ENCODE measurements around the gene ZDHHC14. TPM values are rescaled to one million over a fixed set of nuclear protein-coding genes. Genes with fewer than 3 reads are reported as not detected.
"Not testable (repeated sequence)": the region's sequence is repeated elsewhere in the genome, so short reads cannot be mapped to it uniquely, and the experiment has no call there.

Gene ZDHHC14
- total RNA-seq = 14.5 TPM

DNA sequence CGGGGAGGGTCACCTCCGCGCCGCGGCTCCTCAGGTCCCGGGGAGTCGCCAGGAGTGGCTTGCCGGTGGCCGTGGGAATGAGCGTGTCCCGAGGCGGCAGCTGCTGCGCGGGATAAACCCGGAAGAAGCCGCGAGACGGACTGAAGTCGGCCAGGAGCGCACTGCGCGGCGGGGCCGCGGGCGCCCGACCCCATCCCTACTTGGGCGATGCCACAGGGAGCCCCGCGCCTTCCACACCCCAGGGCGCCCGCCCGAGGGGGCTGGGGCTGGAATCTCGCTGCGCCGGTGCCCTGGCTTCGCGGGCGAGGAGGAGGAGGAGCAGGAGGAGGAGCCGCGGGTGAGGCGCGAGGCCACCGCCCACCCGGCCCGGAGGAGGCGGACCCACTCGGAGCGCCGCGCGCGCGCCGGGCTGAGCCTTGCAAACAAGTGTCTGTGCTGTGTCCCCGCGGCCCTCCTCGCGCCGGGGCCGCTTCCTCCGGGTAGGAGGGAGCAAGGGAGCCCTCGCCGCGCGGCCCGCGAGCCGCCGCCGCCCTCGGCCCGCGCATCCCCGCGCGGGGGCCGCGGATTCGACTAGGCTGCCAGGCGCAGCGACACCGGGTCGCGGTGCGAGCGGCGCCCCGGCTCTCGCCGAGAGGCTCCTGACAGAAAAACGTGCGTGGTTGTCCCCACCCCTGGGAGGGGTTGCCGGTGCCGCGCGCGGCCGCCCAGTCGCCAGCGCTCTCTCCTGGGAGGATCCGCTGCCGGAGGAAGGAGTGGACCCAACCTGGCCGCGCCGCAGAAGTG lies at the start of gene ZDHHC14:
TSS of gene ZDHHC14 (plus strand) at position 412 of the 783 bp plus-strand sequence.
- Histone ChIP-seq H3K27ac (peak within 1 kb of the TSS; percentile 87 to 91), H3K27me3 (no peaks in the 10 kb centered on the region), H3K9me3 (no peaks in the 10 kb centered on the region), H3K4me3 (peak within 1 kb of the TSS; percentile 87 to 96), H3K36me3 (no peaks in the 10 kb centered on the region), H3K4me1 (peaks cover 0 to 12% of the 10 kb centered on the region in 2 donors)
- peak; percentile 66 to 95 for DNase-seq (ENCODE audit: low spot score in 2 of 2)
- intact Hi-C loops (cut with DNase I) = loop anchor here (1.0 to 5.0 kb wide), 4 partner anchors 64 to 349 kb away; no protein-coding TSS in a partner anchor
- TF ChIP-seq, protein P1, sequence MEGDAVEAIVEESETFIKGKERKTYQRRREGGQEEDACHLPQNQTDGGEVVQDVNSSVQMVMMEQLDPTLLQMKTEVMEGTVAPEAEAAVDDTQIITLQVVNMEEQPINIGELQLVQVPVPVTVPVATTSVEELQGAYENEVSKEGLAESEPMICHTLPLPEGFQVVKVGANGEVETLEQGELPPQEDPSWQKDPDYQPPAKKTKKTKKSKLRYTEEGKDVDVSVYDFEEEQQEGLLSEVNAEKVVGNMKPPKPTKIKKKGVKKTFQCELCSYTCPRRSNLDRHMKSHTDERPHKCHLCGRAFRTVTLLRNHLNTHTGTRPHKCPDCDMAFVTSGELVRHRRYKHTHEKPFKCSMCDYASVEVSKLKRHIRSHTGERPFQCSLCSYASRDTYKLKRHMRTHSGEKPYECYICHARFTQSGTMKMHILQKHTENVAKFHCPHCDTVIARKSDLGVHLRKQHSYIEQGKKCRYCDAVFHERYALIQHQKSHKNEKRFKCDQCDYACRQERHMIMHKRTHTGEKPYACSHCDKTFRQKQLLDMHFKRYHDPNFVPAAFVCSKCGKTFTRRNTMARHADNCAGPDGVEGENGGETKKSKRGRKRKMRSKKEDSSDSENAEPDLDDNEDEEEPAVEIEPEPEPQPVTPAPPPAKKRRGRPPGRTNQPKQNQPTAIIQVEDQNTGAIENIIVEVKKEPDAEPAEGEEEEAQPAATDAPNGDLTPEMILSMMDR (IDR thresholded peaks at IDR 0.05) = no peak

DNA sequence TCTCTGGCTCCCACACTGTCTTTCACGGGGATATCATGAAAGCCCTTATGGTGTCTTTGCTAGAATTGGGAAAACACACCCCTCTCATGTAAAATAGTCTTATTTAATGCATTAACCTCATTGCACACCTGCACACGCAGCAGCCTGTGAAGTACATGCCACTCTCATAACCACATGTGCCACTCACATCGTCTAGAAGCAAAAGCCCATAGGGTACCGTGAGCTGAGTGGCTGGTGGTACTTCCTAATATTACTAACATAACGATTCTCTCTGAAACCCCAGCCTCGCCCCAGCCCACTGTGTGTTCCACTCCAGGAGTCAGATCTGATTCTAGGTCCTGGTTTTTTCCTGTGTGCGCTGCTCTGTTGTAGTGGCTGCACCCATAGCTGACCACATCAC lies 48.2 kb upstream of the ZDHHC14 start:
- no peak overlapping the region for H3K27ac ChIP-seq
- no peak overlapping the region for H3K4me3 ChIP-seq
- TF ChIP-seq, protein P1 (IDR thresholded peaks at IDR 0.05) = no peak
- no peaks in the 10 kb centered on the region for H3K4me1 ChIP-seq
- no peak for DNase-seq (ENCODE audit: low spot score in 2 of 2)
- no peaks in the 10 kb centered on the region for H3K9me3 ChIP-seq
- intact Hi-C loops (cut with DNase I) = no loop called here
- H3K36me3 ChIP-seq = no peaks in the 10 kb centered on the region
- H3K27me3 ChIP-seq = no peaks in the 10 kb centered on the region

DNA sequence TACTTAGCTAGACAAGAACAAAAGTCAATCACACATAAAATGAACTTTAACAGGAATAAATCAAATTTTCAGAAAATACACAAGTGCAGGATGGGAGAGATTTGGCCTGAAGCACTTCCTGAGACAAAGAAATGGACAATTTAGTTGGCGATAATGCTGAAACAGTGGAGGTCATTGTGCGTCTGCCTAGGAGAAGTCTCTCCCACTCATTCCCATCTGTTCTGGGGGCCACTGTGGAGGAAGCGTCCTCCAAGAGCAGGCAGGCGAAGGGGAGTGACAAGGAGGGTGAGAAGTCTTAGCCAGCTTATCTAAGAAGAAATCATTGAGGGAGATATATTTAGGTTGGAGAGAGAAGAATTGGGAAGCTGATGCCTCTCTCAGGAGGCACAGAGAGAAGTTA lies 47.5 kb upstream of the ZDHHC14 start:
- no peaks in the 10 kb centered on the region for H3K4me1 ChIP-seq
- TF ChIP-seq, protein P1 (IDR thresholded peaks at IDR 0.05) = no peak
- no peak for DNase-seq (ENCODE audit: low spot score in 2 of 2)
- H3K36me3 ChIP-seq = no peaks in the 10 kb centered on the region
- no peaks in the 10 kb centered on the region for H3K9me3 ChIP-seq
- intact Hi-C loops (cut with DNase I) = no loop called here
- H3K27me3 ChIP-seq = no peaks in the 10 kb centered on the region
- no peak overlapping the region for H3K27ac ChIP-seq
- H3K4me3 ChIP-seq = no peak overlapping the region

DNA sequence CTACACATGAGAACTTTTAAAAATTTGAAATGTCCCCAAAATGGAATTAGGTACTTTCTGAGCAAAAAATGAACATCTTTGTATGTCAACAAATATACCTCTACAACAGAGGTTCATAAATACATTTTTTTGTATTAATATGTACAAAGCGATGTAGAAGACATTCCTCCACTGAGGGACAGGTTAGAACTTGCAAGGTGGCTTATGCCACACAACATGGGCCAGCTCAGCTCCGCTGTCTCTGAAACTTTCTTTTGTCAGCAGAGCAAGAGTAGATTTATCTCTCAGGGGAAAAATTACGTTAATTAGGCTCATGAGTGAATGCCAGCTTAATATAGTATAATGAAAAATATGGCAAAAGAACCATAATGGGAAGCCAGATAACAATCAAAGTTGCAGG lies 47.0 kb upstream of the ZDHHC14 start:
- no peaks in the 10 kb centered on the region for H3K27me3 ChIP-seq
- TF ChIP-seq, protein P1 (IDR thresholded peaks at IDR 0.05) = no peak
- no peaks in the 10 kb centered on the region for H3K9me3 ChIP-seq
- H3K4me1 ChIP-seq = no peaks in the 10 kb centered on the region
- intact Hi-C loops (cut with DNase I) = no loop called here
- no peak for DNase-seq (ENCODE audit: low spot score in 2 of 2)
- no peaks in the 10 kb centered on the region for H3K36me3 ChIP-seq
- H3K27ac ChIP-seq = no peak overlapping the region
- H3K4me3 ChIP-seq = no peak overlapping the region

DNA sequence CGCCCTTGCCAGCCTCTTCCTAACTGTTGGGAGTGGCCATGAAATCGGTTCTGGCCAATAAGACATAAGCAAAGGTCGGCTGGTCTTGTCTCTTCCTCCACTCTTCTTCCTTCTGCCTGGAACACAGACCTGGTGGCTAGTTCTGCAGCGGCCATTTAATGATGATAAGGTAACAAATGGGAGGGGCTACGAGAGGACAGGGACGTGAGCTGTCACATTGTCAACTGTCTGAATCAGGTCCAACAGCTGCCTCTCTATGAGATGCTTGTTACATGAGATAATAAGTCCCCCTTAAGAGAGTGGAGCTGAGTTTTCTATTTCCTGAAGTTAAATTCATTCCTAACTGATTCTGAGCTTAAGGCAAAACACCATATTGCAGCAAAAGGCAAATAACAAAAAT lies 45.2 kb upstream of the ZDHHC14 start:
- intact Hi-C loops (cut with DNase I) = no loop called here
- Histone ChIP-seq H3K27me3 (no peaks in the 10 kb centered on the region), H3K9me3 (no peaks in the 10 kb centered on the region)

DNA sequence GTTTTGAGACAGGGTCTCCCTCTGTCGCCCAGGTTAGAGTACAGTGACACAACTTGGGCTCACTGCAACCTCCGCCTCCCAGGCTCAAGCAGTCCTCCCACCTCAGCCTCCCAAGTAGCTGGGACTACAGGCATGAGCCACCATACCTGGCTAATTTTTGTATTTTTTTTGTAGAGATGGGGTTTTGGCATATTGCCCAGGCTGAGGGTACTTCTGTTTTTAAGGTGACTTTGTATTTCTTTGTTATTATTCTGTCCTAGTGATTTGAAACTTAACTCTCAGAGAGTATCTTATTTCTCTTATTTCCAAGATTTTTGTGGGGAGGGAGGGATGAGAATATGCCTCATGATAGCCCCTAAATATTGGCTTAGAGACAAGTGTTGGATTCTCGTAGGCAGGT lies 43.7 kb upstream of the ZDHHC14 start:
- H3K9me3 ChIP-seq; H3K27ac ChIP-seq; intact Hi-C loops (cut with DNase I); DNase-seq (ENCODE audit: low spot score in 2 of 2); H3K36me3 ChIP-seq; H3K4me3 ChIP-seq; H3K4me1 ChIP-seq; H3K27me3 ChIP-seq: not testable (repeated sequence)

More for the DNA sequence above, 45.2 kb upstream of the ZDHHC14 start:
- no peak overlapping the region for H3K27ac ChIP-seq
- H3K4me1 ChIP-seq = no peaks in the 10 kb centered on the region
- DNase-seq (ENCODE audit: low spot score in 2 of 2) = no peak
- TF ChIP-seq, protein P1 (IDR thresholded peaks at IDR 0.05) = no peak
- no peak overlapping the region for H3K4me3 ChIP-seq
- H3K36me3 ChIP-seq = no peaks in the 10 kb centered on the region

Measured in ascending aorta (tissue), 2 donors.